ENCODE measurements around the gene ACADSB. TPM values are rescaled to one million over a fixed set of nuclear protein-coding genes. Genes with fewer than 3 reads are reported as not detected.

The ACADSB gene
- total RNA-seq, 4 donors from 2014 or later = 18.0 to 36.9 (median 27.4) TPM

GRCh38 chr10:123019264-123019663, 10.5 kb downstream of the ACADSB start:
- no peak for TF ChIP-seq EP300 (IDR thresholded peaks at IDR 0.05)
- TF ChIP-seq, protein P1, sequence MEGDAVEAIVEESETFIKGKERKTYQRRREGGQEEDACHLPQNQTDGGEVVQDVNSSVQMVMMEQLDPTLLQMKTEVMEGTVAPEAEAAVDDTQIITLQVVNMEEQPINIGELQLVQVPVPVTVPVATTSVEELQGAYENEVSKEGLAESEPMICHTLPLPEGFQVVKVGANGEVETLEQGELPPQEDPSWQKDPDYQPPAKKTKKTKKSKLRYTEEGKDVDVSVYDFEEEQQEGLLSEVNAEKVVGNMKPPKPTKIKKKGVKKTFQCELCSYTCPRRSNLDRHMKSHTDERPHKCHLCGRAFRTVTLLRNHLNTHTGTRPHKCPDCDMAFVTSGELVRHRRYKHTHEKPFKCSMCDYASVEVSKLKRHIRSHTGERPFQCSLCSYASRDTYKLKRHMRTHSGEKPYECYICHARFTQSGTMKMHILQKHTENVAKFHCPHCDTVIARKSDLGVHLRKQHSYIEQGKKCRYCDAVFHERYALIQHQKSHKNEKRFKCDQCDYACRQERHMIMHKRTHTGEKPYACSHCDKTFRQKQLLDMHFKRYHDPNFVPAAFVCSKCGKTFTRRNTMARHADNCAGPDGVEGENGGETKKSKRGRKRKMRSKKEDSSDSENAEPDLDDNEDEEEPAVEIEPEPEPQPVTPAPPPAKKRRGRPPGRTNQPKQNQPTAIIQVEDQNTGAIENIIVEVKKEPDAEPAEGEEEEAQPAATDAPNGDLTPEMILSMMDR (IDR thresholded peaks at IDR 0.05) = no peak
- no peak for TF ChIP-seq POLR2AphosphoS5 (IDR thresholded peaks at IDR 0.05)
- TF ChIP-seq POLR2A (IDR thresholded peaks at IDR 0.05) = no peak
- DNase-seq (ENCODE audit: low spot score in 2 of 2) = no peak
- WGBS = 70% methylated on average over 3 of the region's 3 CpGs
- no peaks in the 10 kb centered on the region for H3K27me3 ChIP-seq
- H3K36me3 ChIP-seq = no peaks in the 10 kb centered on the region
- no peak overlapping the region for H3K4me3 ChIP-seq
- peaks cover 29% of the 10 kb centered on the region for H3K4me1 ChIP-seq
- H3K27ac ChIP-seq = no peak overlapping the region
- no peaks in the 10 kb centered on the region for H3K9me3 ChIP-seq

- no peaks in the 10 kb centered on the region for H3K9me3 ChIP-seq
- no peaks in the 10 kb centered on the region for H3K27me3 ChIP-seq
- H3K4me3 ChIP-seq = no peak overlapping the region
- peaks cover 21% of the 10 kb centered on the region for H3K4me1 ChIP-seq
- no peak overlapping the region for H3K27ac ChIP-seq
- 75% methylated on average over 1 of the region's 1 CpG for WGBS
- no peak for TF ChIP-seq POLR2AphosphoS5 (IDR thresholded peaks at IDR 0.05)
- TF ChIP-seq, protein P1 (IDR thresholded peaks at IDR 0.05) = no peak
- TF ChIP-seq POLR2A (IDR thresholded peaks at IDR 0.05) = no peak
- TF ChIP-seq EP300 (IDR thresholded peaks at IDR 0.05) = no peak
- no peaks in the 10 kb centered on the region for H3K36me3 ChIP-seq
- DNase-seq (ENCODE audit: low spot score in 2 of 2) = no peak
Measured at GRCh38 chr10:123019941-123020703, 11.3 kb downstream of the ACADSB start.

DNA sequence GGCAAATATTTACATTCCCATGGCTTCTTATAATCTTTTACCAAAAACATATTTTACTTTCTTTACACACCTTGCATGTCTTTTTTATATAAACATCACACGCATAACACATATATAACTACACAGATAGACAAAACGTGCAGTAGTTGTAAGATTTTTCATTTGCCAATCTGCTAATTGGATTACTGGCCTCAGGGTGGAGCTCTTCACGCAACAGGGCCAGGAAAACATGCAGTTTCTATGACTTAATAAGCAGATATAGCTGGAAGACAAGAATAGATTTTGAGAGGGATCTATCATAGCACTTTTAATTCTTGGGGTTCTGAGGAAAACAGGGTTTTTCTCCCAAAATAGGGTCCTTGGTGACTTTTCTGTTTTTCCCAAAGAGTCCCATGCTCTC, 12.7 kb downstream of the ACADSB start:
- no peaks in the 10 kb centered on the region for H3K36me3 ChIP-seq
- DNase-seq (ENCODE audit: low spot score in 2 of 2) = no peak
- no peaks in the 10 kb centered on the region for H3K27me3 ChIP-seq
- H3K4me3 ChIP-seq = no peak overlapping the region
- TF ChIP-seq, protein P1 (IDR thresholded peaks at IDR 0.05) = no peak
- TF ChIP-seq POLR2A (IDR thresholded peaks at IDR 0.05) (no peak), POLR2AphosphoS5 (IDR thresholded peaks at IDR 0.05) (no peak), EP300 (IDR thresholded peaks at IDR 0.05) (no peak)
- 47% methylated on average over 3 of the region's 3 CpGs for WGBS
- H3K4me1 ChIP-seq = peaks cover 14% of the 10 kb centered on the region
- H3K27ac ChIP-seq = no peak overlapping the region
- no peaks in the 10 kb centered on the region for H3K9me3 ChIP-seq

- H3K4me1 ChIP-seq = peaks cover 3% of the 10 kb centered on the region
- H3K4me3 ChIP-seq = no peak overlapping the region
- no peaks in the 10 kb centered on the region for H3K9me3 ChIP-seq
- no peaks in the 10 kb centered on the region for H3K27me3 ChIP-seq
- TF ChIP-seq, protein P1 (IDR thresholded peaks at IDR 0.05) = no peak
- TF ChIP-seq EP300 (IDR thresholded peaks at IDR 0.05) = no peak
- TF ChIP-seq POLR2A (IDR thresholded peaks at IDR 0.05) = no peak
- TF ChIP-seq POLR2AphosphoS5 (IDR thresholded peaks at IDR 0.05) = no peak
- H3K27ac ChIP-seq = no peak overlapping the region
- H3K36me3 ChIP-seq = no peaks in the 10 kb centered on the region
- 75% methylated on average over 2 of the region's 2 CpGs for WGBS
- DNase-seq (ENCODE audit: low spot score in 2 of 2) = no peak
Measured at GRCh38 chr10:123024540-123024939, 15.7 kb downstream of the ACADSB start.

DNA sequence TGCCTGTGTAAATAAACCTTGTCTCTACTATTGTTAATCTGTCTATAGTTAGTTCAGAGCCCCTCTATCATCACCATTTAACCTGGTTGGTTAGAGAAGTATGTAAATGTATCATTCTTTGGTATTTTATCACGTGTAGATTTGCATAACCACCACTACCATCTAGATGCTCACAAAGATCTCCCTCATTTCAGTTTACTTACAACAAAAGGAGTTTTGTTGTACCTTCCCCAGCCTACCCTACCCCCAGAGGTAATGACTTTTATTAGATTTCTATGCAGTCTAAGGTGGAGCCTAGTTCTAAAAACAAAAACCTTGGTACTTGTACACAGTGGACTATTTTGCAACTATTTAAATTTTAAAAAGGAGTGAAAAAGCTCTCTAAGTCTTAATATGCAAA, 17.5 kb downstream of the ACADSB start:
- 56% methylated on average over 1 of the region's 1 CpG for WGBS
- H3K4me1 ChIP-seq = no peaks in the 10 kb centered on the region
- H3K4me3 ChIP-seq = no peak overlapping the region
- no peaks in the 10 kb centered on the region for H3K27me3 ChIP-seq
- no peak for DNase-seq (ENCODE audit: low spot score in 2 of 2)
- no peaks in the 10 kb centered on the region for H3K9me3 ChIP-seq
- H3K27ac ChIP-seq = no peak overlapping the region
- TF ChIP-seq, protein P1 (IDR thresholded peaks at IDR 0.05) = no peak
- TF ChIP-seq POLR2AphosphoS5 (IDR thresholded peaks at IDR 0.05) (no peak), EP300 (IDR thresholded peaks at IDR 0.05) (no peak), POLR2A (IDR thresholded peaks at IDR 0.05) (no peak)
- H3K36me3 ChIP-seq = no peaks in the 10 kb centered on the region

All from suprapubic skin (tissue), 4 donors.